Fibroblast of villous mesenchyme (primary cell): ENCODE results near the gene SRXN1. TPM values are rescaled to one million over a fixed set of nuclear protein-coding genes. Genes with fewer than 3 reads are reported as not detected.

ENCODE experiments used
- DNase-seq: peaks from one replicate; pipeline ENCODE4 v3.0.0-alpha.2; 2010; ENCODE audit warnings: low read depth
- H3K4me3 ChIP-seq: 2 replicates; pipeline ENCODE4 v1.5.1; 2011; ENCODE audit warnings: low read depth, mild to moderate bottlenecking, low read length
- total RNA-seq: library from RNA; depleted of rRNA; stranded (reverse); fragments of >200 nt; gene quantifications from 2 replicates; pipeline ENCODE4 v1.2.3, GENCODE V29; 2012
- TF ChIP-seq, protein P1 (sequence below): IDR thresholded peaks from 2 replicates; pipeline ENCODE4 v1.5.1; 2012; ENCODE audit warnings: low read depth, mild to moderate bottlenecking, low read length; ENCODE audit not compliant: insufficient read depth

Gene SRXN1
- total RNA-seq = 32.9 and 35.4 TPM in 2 replicates

DNA sequence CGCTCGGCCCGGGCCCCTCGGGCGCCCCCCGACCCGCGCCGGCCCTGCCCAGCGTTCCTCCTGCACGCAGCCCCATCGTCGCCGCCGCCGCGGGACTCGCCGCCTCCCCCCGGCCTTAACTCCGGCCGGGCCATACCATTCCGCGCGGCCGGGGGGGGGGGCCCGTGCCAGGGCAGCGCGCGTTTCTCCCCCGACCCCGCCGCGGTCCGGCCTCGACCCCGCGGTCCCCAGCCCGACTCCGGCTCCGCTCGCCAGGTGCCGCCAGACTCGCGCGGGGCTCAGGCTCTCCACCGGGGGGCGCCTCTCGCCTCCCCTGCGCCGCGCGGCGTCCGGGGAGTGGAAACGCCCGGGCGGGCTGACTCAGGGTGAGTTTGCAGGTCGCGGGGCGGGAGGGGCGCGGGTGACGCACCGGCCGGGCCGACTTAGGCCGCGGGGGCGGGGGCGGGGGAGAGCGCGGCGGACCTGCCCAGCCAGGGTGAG is at the start of gene SRXN1:
Gene SRXN1, minus strand, starts transcription at position 91 of the 480 bp plus-strand sequence. Its CDS starts 15 bp downstream, at position 76.
- H3K4me3 ChIP-seq = peak within 1 kb of the TSS; percentile 86

DNA sequence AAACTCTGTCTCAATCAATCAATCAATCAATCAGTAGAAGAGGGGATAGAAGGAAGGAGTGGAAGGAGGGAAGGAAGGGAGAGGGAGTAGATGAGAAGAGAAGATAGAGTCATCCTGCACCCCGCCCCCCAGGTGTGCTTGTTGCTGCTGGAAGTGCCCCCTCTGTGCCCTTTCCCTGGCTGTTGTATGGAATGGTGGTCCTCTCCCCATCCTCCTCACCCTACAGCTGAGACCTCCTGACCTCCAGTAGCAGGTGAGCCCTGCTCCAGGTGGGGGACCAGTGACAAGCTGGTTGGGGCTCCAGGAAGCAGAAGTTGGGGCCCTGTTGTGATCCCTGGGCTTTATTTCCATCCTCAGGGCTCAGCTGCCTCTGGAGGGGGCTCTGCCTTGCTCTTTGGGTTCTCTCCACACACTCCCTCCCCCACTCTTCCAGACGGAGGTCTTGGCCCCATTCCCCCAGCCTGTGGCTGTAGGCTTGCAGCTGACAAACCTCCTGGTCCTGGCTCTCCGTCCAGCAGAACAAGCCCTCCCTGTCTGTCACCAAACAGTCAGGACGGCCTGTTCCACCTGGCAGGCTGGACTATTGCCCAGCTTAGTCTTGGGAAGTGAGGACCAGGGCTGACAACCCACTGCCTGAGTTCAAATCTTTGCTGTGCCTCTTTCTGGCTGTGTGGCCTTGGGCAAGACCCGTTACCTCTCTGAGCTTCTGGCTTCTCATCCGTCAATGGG is 48.6 kb upstream of the SRXN1 start:
- TF ChIP-seq, protein P1, sequence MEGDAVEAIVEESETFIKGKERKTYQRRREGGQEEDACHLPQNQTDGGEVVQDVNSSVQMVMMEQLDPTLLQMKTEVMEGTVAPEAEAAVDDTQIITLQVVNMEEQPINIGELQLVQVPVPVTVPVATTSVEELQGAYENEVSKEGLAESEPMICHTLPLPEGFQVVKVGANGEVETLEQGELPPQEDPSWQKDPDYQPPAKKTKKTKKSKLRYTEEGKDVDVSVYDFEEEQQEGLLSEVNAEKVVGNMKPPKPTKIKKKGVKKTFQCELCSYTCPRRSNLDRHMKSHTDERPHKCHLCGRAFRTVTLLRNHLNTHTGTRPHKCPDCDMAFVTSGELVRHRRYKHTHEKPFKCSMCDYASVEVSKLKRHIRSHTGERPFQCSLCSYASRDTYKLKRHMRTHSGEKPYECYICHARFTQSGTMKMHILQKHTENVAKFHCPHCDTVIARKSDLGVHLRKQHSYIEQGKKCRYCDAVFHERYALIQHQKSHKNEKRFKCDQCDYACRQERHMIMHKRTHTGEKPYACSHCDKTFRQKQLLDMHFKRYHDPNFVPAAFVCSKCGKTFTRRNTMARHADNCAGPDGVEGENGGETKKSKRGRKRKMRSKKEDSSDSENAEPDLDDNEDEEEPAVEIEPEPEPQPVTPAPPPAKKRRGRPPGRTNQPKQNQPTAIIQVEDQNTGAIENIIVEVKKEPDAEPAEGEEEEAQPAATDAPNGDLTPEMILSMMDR = no peak
- no peak overlapping the region for H3K4me3 ChIP-seq
- DNase-seq = no peak

More for the DNA sequence above, at the start of gene SRXN1:
- TF ChIP-seq, protein P1 = peak; percentile 48
- DNase-seq = peak; percentile 94

DNA sequence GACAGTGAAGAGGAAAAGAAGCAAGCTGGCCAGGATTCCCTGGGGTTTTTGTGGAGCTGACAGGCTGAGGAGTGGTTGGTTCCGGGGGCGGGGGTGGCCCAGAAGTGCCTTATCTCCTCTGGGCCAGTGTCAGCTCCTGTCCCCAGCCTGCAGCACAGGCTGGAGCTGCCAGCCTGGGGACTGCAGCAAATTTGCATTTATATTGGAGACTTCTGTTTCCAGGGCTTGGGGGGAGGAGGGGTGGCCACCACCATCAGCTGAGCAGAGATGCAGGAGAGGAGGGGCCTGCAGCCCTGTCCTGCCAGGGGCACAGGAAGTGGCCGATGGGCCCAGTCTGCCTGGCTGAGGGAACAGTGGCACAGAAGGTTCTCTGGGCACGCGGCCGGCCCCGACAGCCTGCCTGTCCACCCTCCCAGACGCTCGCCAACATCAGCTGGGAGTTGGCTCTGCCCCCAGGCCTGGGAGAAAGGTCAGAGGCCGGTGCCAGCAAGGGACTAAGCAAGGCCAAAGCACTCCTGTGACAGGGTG is 46.9 kb upstream of the SRXN1 start:
- no peak for DNase-seq
- H3K4me3 ChIP-seq = no peak overlapping the region
- TF ChIP-seq, protein P1 = no peak

DNA sequence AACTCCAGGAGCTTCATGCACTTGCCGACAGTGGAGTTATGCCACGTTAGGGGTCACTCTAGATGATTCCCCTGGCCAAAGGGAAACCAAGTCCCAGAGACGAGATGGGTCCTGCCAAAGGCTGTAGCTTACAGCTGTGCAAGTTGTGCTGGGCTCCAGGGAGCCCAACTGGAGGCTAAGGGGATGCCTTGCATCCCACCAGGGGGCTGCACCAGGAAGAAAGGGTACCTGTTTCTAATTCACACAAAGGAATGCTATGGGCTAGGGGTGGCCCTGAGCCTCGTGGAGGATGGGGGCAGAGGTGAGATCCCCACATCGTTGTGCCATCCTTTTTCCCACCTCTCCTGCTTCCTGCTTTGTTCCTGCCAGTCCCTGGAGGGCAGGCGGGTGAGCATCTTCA is 46.3 kb upstream of the SRXN1 start:
- no peak overlapping the region for H3K4me3 ChIP-seq
- no peak for DNase-seq
- TF ChIP-seq, protein P1 = no peak

DNA sequence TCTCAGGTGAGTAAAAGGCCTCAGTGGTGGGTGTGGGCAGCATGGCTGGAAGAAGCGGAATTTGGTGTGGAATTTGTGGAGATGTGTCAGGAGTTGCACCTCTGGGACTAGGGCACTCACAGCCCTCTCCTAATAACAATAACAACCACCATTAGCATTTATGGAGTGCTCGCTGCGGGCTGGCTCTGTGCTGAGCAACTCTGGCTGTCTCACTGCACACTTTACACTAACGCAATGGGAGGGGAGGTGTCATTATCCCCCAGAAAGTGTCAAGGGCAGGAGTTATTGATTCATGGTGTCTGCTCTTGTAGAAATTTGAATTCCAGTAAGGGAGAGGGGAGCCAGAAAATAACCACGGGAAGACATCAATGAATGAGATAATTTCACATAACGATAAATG is 45.3 kb upstream of the SRXN1 start:
- DNase-seq = no peak
- no peak overlapping the region for H3K4me3 ChIP-seq
- TF ChIP-seq, protein P1 = no peak

DNA sequence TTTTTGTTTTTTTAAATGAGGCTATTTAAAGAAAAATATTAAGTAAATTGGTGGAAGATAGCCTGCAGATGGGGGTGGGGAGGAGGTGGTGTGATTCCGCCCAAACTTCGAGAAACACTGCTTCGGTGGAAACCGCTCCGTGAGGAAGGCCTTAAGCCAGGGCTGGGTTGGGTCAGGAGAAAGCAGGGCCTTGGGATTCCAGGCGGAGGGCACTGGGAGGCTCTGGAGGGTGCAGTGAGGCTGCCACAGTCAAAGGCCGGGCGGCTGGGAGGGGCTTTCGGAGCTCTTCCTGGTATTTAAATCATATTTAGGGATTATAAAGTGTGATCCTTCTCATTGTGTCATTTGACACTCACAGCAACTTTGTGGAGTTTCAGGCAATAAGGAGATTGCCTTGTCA is 44.8 kb upstream of the SRXN1 start:
- H3K4me3 ChIP-seq = no peak overlapping the region
- no peak for DNase-seq
- TF ChIP-seq, protein P1 = no peak
